ENCODE results near the gene FBXO34. TPM values are rescaled to one million over a fixed set of nuclear protein-coding genes. Genes with fewer than 3 reads are reported as not detected.

The FBXO34 gene
- total and polyA plus RNA-seq, 9 of the 15 experiments (the other 6 are each of a cell fraction or from before 2014, with no cell fraction given), result 6.3 to 24.9 (median 16.2) TPM

- TF ChIP-seq, protein P1, sequence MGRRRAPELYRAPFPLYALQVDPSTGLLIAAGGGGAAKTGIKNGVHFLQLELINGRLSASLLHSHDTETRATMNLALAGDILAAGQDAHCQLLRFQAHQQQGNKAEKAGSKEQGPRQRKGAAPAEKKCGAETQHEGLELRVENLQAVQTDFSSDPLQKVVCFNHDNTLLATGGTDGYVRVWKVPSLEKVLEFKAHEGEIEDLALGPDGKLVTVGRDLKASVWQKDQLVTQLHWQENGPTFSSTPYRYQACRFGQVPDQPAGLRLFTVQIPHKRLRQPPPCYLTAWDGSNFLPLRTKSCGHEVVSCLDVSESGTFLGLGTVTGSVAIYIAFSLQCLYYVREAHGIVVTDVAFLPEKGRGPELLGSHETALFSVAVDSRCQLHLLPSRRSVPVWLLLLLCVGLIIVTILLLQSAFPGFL (CRISPR knock-in tag; IDR thresholded peaks at IDR 0.05), result no peak
- TF ChIP-seq SOX6 (IDR thresholded peaks at IDR 0.05) (peak; percentile 88), RAD21 (CRISPR knock-in tag; conservative IDR thresholded peaks at IDR 0.05 in 1 of 2, IDR thresholded peaks at IDR 0.05 in 1 of 2) (0 out of 4 replicates have a peak, but pooled peaks of 1 of the 2 experiments have one; percentile 6), CCAR2 (IDR thresholded peaks at IDR 0.05; ENCODE audit: low read depth, low read length) (no peak), KLF16 (IDR thresholded peaks at IDR 0.05) (peak; percentile 94), ZNF639 (CRISPR knock-in tag; conservative IDR thresholded peaks at IDR 0.05 in 1 of 2, IDR thresholded peaks at IDR 0.05 in 1 of 2) (peak in 1 of 2 experiments; percentile 76; a peak in 2 of 4 replicates), HLTF (IDR thresholded peaks at IDR 0.05) (no peak), MEIS2 (IDR thresholded peaks at IDR 0.05; ENCODE audit: partially characterized antibody) (peak; percentile 26), CHD2 (IDR thresholded peaks at IDR 0.05; ENCODE audit: low read depth, low read length) (no peak), NR4A1 (CRISPR knock-in tag; IDR thresholded peaks at IDR 0.05) (no peak), NR4A1 (tag; IDR thresholded peaks at IDR 0.05) (no peak), HNRNPL (IDR thresholded peaks at IDR 0.05; ENCODE audit: low read depth, low read length) (no peak), ARID3B (CRISPR knock-in tag; IDR thresholded peaks at IDR 0.05; ENCODE audit: borderline replicate concordance) (no peak), SMARCA5 (IDR thresholded peaks at IDR 0.05) (peak; percentile 63; the same call in 1 of the 2 replicates), RBBP5 (IDR thresholded peaks at IDR 0.05; ENCODE audit: borderline replicate concordance, insufficient read depth, low read length, poor library complexity, severe bottlenecking) (peak; percentile 72)
- TF ChIP-seq, protein P2, sequence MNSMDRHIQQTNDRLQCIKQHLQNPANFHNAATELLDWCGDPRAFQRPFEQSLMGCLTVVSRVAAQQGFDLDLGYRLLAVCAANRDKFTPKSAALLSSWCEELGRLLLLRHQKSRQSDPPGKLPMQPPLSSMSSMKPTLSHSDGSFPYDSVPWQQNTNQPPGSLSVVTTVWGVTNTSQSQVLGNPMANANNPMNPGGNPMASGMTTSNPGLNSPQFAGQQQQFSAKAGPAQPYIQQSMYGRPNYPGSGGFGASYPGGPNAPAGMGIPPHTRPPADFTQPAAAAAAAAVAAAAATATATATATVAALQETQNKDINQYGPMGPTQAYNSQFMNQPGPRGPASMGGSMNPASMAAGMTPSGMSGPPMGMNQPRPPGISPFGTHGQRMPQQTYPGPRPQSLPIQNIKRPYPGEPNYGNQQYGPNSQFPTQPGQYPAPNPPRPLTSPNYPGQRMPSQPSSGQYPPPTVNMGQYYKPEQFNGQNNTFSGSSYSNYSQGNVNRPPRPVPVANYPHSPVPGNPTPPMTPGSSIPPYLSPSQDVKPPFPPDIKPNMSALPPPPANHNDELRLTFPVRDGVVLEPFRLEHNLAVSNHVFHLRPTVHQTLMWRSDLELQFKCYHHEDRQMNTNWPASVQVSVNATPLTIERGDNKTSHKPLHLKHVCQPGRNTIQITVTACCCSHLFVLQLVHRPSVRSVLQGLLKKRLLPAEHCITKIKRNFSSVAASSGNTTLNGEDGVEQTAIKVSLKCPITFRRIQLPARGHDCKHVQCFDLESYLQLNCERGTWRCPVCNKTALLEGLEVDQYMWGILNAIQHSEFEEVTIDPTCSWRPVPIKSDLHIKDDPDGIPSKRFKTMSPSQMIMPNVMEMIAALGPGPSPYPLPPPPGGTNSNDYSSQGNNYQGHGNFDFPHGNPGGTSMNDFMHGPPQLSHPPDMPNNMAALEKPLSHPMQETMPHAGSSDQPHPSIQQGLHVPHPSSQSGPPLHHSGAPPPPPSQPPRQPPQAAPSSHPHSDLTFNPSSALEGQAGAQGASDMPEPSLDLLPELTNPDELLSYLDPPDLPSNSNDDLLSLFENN (IDR thresholded peaks at IDR 0.05; ENCODE audit: low read depth in 2 of 2, low read length in 2 of 2), result peak in 1 of 2 experiments; percentile 89; a peak in 2 of 4 replicates
- TF ChIP-seq, protein P3, sequence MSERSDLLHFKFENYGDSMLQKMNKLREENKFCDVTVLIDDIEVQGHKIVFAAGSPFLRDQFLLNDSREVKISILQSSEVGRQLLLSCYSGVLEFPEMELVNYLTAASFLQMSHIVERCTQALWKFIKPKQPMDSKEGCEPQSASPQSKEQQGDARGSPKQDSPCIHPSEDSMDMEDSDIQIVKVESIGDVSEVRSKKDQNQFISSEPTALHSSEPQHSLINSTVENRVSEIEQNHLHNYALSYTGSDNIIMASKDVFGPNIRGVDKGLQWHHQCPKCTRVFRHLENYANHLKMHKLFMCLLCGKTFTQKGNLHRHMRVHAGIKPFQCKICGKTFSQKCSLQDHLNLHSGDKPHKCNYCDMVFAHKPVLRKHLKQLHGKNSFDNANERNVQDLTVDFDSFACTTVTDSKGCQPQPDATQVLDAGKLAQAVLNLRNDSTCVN (CRISPR knock-in tag; IDR thresholded peaks at IDR 0.05), result no peak
These were observed 112.4 kb downstream of the FBXO34 start (continued) for GRCh38 chr14:55383541-55384140.
